BE2C (cell line): ENCODE data around the gene CYFIP2.

ENCODE experiments used
- DNase-seq: peaks from one replicate; pipeline ENCODE4 v3.0.0-alpha.2; 2020
- H3K27me3 ChIP-seq: fragments of 250-450 bp; sonication (Bioruptor Pico); 2 replicates; pipeline ENCODE4 v1.5.1; 2020; ENCODE audit warnings: mild to moderate bottlenecking
- H3K36me3 ChIP-seq: fragments of 250-450 bp; sonication (Bioruptor Pico); 2 replicates; pipeline ENCODE4 v1.5.1; 2020; ENCODE audit warnings: mild to moderate bottlenecking
- H3K4me1 ChIP-seq: fragments of 250-450 bp; sonication (Bioruptor Pico); 2 replicates; pipeline ENCODE4 v1.5.1; 2020
- H3K4me3 ChIP-seq: 2 replicates; pipeline ENCODE4 v1.5.1; 2011; ENCODE audit warnings: low read depth, low read length
- H3K9me3 ChIP-seq: fragments of 250-450 bp; sonication (Bioruptor Pico); 2 replicates; pipeline ENCODE4 v1.5.1; 2020
- TF ChIP-seq, protein P1 (sequence below): IDR thresholded peaks from 2 replicates; pipeline ENCODE4 v1.5.1; 2012; ENCODE audit warnings: mild to moderate bottlenecking, low read depth, low read length

The CYFIP2 gene

GRCh38 chr5:157306081-157306480, 40.2 kb downstream of the CYFIP2 start:
- H3K36me3 ChIP-seq, result no peaks in the 10 kb centered on the region
- TF ChIP-seq, protein P1, sequence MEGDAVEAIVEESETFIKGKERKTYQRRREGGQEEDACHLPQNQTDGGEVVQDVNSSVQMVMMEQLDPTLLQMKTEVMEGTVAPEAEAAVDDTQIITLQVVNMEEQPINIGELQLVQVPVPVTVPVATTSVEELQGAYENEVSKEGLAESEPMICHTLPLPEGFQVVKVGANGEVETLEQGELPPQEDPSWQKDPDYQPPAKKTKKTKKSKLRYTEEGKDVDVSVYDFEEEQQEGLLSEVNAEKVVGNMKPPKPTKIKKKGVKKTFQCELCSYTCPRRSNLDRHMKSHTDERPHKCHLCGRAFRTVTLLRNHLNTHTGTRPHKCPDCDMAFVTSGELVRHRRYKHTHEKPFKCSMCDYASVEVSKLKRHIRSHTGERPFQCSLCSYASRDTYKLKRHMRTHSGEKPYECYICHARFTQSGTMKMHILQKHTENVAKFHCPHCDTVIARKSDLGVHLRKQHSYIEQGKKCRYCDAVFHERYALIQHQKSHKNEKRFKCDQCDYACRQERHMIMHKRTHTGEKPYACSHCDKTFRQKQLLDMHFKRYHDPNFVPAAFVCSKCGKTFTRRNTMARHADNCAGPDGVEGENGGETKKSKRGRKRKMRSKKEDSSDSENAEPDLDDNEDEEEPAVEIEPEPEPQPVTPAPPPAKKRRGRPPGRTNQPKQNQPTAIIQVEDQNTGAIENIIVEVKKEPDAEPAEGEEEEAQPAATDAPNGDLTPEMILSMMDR, result no peak
- H3K4me1 ChIP-seq, result no peaks in the 10 kb centered on the region
- DNase-seq, result no peak
- no peak overlapping the region for H3K4me3 ChIP-seq
- no peaks in the 10 kb centered on the region for H3K9me3 ChIP-seq
- H3K27me3 ChIP-seq, result no peaks in the 10 kb centered on the region

- DNase-seq, result no peak
- no peaks in the 10 kb centered on the region for H3K36me3 ChIP-seq
- TF ChIP-seq, protein P1, result no peak
- H3K4me3 ChIP-seq, result no peak overlapping the region
- H3K9me3 ChIP-seq, result no peaks in the 10 kb centered on the region
- no peaks in the 10 kb centered on the region for H3K4me1 ChIP-seq
- H3K27me3 ChIP-seq, result no peaks in the 10 kb centered on the region
These were observed 41.0 kb downstream of the CYFIP2 start for GRCh38 chr5:157306692-157307471.

DNA sequence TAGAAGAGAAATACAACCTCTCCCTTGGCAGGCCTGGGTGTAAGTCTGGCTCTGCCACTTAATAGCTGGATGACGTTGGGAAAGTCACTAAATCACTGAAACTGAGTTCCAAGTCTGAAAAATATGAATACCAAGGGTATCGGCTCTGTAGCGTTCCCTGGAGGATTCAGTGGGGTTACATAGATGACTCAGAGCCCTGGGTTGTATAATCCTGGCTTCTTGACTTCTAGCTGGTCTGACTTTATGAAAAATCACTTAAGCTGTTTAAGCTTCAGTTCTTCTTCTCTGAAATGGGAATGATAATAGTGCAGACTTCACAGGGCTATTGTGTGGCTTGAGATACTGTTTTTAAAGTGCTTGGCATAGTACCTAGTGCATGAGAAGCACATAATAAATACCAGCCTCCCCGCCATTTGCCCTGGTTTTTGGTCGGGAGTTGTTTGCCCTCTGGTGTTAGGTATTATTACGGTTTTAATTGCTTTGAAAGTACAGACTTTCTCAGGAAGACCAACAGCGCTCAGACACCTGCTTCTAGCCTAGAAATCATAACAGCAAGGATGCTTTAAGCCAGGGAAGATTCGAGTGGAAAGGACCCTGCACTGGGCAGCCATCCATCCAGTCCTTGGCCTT, 43.0 kb downstream of the CYFIP2 start:
- Histone ChIP-seq H3K4me3 (no peak overlapping the region), H3K9me3 (no peaks in the 10 kb centered on the region), H3K27me3 (no peaks in the 10 kb centered on the region), H3K36me3 (no peaks in the 10 kb centered on the region), H3K4me1 (no peaks in the 10 kb centered on the region)
- TF ChIP-seq, protein P1, result no peak
- DNase-seq, result no peak

GRCh38 chr5:157309796-157310195, 43.9 kb downstream of the CYFIP2 start:
- no peaks in the 10 kb centered on the region for H3K36me3 ChIP-seq
- H3K4me1 ChIP-seq, result no peaks in the 10 kb centered on the region
- H3K4me3 ChIP-seq, result no peak overlapping the region
- no peak for DNase-seq
- TF ChIP-seq, protein P1, result no peak
- H3K27me3 ChIP-seq, result no peaks in the 10 kb centered on the region
- H3K9me3 ChIP-seq, result no peaks in the 10 kb centered on the region

DNA sequence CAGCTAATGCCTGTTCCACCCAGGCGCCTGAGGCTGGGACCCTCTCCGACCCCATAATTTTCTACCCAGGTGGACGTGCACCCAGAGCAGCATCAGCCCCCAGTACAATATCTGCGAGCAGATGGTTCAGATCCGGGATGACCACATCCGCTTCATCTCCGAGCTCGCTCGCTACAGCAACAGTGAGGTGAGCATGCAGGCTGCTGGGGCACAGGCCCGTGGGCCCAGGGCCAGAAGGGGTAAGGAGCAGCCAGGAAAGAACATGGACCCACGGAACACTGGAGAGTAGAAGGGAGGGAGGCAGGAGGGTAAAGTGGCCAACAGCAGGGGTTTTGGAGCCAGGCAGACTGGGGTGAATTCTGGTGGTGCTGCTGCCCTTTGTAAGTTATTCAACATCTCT, 45.7 kb downstream of the CYFIP2 start:
- TF ChIP-seq, protein P1, result no peak
- no peaks in the 10 kb centered on the region for H3K9me3 ChIP-seq
- no peak overlapping the region for H3K4me3 ChIP-seq
- no peak for DNase-seq
- no peaks in the 10 kb centered on the region for H3K27me3 ChIP-seq
- H3K4me1 ChIP-seq, result no peaks in the 10 kb centered on the region
- H3K36me3 ChIP-seq, result no peaks in the 10 kb centered on the region

DNA sequence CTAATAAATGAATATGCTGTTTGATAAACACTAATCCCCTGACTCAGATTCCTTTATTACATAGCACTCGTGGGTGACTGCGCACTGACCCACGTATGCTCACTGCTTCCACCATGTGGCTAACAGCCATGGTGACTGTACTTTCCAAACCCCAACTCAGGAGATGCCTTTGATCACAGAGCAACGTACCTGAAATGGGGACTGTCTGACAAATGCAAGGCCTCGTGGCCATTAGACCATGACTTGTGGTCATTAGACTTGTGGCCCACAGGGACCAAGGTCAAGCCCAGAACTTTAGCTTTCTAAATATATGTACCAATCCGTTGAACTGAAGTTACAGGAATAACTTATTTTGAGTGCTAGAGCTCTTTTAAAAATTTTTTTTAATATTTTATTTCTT, 46.6 kb downstream of the CYFIP2 start:
- no peaks in the 10 kb centered on the region for H3K27me3 ChIP-seq
- H3K9me3 ChIP-seq, result no peaks in the 10 kb centered on the region
- H3K4me1 ChIP-seq, result no peaks in the 10 kb centered on the region
- TF ChIP-seq, protein P1, result peak; percentile 87
- DNase-seq, result peak; percentile 52
- H3K4me3 ChIP-seq, result no peak overlapping the region
- H3K36me3 ChIP-seq, result no peaks in the 10 kb centered on the region
